Epithelial cell of prostate (primary cell): Measurements from ENCODE around the gene NOC4L.
"Not testable (repeated sequence)": the region's sequence is repeated elsewhere in the genome, so short reads cannot be mapped to it uniquely, and the experiment has no call there.

ENCODE experiments used
- DNase-seq: peaks from one replicate; pipeline ENCODE4 v3.0.0-alpha.2; 2011; ENCODE audit warnings: low read depth, low spot score
- H3K27ac ChIP-seq: fragments of 450-650 bp; 2 replicates; pipeline ENCODE4 v1.5.1; 2017; ENCODE audit warnings: mild to moderate bottlenecking

Gene NOC4L

DNA sequence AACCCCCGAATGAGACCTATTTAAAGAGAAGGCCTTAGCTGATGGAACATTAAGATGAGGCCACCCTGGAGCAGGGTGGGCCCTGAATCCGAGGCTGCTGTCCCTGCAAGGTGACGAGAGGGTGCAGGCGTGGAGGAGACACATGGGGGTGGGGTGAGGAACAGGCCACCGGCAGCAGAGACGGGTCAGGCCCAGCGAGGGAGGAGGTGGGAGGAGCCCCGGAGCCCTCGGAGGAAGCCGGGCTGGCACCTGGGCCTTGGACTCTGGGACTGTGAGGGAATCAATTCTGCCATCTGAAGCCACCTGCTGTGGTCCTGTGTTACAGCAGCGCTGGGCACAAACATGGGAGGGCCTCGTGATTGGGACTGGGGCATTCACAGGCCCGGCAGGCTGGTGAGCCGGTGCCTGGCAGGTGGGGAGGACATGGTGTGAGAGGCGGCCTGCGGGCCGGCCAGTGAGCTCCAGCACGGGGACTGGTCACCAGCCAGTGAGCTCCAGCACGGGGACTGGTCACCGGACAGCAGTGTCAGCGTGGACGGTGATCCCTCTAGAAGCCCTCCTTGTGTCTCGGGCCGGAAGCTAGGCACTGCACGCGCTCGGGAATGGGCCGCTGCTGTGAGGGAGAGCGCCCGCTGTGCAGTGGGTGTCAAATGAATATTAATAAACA lies 46.7 kb downstream of the NOC4L start:
- DNase-seq: no peak
- H3K27ac ChIP-seq: no peak overlapping the region

DNA sequence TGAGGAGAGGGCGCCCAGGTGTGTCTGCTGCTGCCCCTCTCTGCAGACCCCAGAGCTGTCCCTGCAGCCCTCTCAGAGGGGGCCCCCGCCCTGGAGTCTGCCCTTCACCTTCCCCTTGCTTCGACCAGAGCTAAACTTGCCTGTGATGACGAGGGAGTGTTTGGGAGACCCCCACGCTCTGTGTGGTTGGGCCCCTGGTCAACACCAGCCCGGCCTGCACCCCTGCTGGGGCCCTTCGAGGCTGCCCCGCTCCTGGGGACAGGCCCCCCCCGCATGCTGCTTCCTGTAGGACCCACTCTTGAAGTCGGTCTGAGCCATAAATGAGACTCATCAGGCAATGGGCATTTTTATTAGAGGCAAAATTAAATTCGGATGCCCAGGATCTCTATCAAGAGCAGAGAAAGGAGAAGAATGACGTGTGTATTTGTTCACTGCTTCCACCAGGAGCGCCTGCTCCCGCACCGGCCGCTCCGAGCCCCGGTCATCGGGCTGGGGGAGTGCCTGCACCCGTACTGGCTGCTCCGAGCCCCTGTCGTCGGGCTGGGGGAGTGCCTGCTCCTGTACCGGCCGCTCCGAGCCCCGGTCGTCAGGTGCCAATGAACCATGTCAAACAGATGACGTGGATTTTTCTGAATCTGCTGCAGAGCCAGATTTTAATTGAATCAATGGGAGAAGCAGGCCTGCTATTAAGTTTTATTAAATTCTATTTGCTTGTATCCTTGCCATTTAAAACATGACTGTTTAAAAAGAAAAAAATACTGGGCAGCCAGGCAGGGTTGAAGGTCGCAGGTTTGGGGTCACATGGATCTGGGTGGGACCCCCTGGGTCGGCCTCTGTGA lies 47.7 kb downstream of the NOC4L start:
- no peak overlapping the region for H3K27ac ChIP-seq
- no peak for DNase-seq

DNA sequence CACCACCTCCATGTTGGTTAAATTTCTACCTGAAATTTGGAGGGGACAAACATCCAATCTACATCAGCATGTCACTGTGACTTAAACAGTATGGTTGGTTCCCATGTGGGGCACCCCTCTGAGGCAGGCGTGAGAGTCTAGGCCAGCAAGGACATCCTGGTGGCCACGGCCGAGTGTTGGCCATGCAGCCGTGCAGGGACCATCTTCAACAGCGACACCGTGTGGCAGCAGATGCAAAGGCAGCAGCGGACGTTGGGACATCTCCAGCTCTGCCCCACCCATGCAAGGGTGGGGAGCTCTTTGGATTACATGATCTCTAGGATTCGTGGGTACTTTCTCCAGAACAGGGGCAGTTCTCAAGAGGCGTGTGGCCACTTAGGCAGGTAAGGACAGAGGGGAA lies 49.8 kb downstream of the NOC4L start:
- no peak for DNase-seq
- no peak overlapping the region for H3K27ac ChIP-seq

DNA sequence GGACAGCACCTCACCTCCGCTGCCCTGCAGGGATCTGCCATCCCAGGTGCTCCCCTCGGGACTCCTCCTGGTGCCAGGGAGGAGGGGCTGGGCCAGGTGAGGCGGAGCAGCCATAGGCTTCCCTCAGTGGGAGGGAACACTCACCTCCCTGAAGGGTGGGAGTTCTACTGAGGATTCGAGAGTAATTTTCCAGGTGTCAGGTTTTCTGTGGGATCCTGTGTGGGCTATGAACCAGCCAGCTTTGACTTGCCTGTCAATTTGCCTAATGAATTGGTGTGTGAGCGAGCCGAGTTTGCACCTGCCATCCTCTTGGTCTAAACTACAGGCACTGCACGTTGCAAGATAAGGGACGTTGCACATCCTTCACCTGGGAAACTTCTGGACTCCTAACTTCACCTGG lies 50.3 kb downstream of the NOC4L start:
- no peak overlapping the region for H3K27ac ChIP-seq
- DNase-seq: no peak

DNA sequence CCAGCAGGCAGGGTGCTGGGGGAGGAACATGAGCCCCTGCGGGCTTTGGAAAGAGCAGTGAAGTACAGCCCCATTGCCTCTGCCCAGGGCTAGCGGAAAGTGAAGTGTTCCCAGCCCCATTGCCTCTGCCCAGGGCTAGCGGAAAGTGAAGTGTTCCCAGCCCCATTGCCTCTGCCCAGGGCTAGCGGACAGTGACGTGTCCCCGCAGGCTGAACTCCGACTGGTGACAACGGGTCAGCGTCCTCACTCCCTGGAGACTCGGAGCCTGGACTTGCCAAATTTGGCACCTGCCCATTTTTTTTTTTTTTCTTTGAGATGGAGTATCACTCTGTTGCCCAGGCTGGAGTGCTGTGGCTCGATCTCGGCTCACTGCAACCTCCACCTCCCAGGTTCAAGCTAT lies 51.0 kb downstream of the NOC4L start:
- H3K27ac ChIP-seq, DNase-seq: not testable (repeated sequence)

DNA sequence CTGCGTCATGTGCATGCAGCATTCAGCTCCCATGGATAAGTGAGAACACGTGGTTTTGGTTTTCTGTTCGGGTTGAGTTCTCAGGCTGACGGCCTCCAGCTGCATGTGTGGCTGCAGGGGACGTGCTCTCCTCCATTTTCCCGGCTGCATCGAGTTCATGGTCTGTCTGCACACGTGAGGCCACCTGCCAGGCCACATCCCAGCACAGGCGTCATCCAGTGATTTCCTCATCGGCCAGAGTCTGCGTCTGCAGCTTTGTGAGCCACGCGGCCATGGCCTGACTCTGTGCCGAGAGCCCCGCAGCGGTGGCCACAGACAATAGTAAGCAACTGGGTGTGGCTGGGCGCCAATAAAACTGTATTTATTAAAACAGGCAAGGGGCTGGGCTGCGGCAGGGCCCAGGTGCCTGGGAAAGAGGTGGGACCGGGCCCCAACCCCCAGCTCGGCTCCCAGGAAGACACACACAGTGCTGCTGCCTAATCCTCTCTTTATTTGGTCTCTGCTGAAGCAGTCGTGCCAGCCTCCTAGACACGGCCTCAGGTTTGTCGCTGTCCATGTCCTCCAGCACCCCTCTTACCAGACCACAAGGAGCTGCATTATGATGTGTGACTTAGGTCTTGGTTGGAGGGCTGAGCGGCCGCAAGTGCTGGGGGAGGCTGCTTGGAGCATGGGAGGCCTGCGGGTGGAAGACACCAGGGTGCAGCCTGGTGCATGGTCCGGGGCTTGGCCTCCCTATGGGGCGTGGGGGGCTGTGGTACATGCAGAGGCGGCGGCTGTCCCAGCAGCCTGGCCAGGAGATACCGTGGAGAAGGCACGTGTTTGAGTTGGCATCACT lies 52.0 kb downstream of the NOC4L start:
- no peak for DNase-seq

DNA sequence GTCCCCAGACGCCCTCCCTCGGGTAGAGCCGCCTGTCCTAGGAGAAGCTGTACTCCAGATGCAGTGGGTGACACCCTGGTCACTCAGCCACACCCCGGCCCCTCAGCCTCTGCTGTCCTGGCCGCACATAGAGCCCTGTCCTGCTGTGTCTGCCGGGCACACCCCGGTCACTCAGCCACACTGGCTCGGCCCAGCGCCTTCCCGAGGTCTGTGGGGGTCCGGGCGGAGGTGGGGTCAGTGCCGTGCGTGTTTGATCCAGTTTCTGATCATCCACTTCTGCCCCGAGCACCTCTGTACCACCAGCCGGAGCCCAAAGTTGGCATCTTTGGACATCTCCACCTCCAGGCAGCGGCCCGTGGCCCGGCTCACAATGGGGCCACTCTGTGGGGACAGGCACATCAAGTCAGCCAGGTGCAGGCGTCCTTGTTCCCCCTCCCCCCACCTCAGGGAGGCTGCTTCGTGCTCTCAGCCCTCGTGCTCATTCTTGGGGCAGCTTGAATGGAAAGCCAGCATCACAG lies 52.7 kb downstream of the NOC4L start:
- DNase-seq: no peak
- no peak overlapping the region for H3K27ac ChIP-seq

More for the DNA sequence above, 52.0 kb downstream of the NOC4L start:
- no peak overlapping the region for H3K27ac ChIP-seq

DNA sequence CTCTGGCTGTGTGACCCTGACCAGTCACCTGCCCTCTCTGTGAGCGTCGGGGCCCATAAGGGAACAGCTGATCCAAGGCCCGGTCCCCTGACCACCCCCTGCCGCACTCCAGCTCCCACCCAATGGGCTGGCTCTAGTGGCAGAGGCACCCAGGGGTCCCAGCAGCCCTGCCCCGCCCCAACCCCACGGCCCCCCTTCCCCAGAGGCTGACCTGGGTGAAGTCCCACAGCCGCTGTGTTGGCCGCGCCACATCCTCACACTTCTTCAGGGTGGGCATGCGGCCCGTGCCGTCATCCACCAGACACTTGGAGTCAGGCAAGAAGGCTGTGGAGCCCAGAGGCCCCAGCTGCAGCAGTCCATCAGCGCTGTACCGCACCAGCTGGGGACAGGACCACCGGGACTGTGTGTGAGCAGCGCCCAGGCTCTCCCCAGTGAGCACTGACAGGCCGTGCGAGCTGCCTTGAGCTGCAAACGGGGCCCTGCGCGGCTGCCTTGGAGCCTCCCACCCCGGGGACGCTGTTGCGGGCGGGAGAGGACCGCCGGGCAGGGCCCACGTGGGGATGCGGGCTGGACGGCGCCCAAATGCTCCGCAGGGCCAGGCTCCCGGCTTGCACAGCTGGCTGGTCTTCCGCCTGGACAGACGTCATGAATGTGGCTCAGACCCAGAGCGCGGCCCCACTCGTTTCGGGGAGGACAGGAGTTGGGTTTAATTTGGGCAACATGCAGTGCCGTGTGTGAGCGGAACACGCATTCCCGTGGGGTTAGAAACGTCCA lies 53.5 kb downstream of the NOC4L start:
- H3K27ac ChIP-seq: no peak overlapping the region

DNA sequence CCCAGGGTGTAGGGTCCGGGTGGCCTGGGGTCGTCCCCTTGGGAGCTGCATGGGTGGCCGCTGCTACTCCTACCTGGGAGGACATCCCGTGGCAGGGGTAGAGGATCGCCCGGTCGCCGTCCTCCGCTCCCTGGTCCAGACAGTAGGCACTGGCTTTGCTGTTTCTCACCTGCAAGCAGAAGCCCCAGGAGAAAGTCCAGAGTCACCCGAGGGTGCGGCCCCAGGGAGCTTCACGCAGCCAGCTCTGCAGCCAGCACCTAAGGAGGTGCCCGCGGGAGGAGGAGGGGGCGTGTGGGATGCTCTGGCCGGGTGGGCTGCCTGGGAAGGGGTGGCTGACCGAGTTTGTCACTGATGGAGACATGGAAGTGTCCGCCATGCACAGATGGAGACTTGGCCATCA lies 54.8 kb downstream of the NOC4L start:
- no peak for DNase-seq
- no peak overlapping the region for H3K27ac ChIP-seq

More for the DNA sequence above, 53.5 kb downstream of the NOC4L start:
- no peak for DNase-seq

DNA sequence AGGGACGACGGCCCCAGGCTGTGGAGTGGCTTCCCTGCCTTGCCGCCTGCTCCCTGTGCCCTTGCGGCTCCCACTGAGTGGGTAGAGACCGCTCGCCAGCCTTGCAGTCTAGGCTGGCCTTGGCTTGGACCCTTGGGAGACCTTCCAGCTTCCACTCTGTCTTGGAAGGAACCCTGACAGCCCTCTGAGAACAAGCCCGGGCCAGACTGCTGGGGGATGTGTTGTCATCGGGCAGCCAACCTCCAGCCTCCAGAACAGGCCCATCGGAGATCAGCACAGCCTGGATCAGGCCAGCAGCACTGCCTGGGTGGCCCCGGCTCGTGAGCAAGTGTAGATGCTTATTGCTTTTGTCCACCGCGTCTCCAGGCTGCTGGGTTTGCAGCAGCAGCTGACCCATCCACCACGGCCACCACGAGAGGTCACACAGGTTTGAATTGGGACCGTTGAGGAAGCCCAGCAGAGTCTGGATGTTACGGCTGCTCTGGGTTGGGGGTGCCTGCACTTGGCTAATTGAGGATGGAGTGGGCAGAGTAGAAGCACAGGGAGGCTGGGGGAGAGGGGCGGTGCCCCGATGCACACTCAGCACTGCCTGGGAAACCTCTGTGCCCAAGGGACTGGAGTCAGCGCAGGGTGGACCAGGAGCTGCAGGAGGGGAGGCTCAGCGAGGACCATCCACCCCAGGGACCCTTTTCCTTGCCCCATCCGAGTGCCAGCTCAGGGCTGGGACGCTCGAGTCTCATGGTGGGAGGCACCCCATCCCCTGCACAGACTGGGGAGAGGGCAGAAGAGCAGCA lies 55.5 kb downstream of the NOC4L start:
- no peak for DNase-seq
- H3K27ac ChIP-seq: no peak overlapping the region

DNA sequence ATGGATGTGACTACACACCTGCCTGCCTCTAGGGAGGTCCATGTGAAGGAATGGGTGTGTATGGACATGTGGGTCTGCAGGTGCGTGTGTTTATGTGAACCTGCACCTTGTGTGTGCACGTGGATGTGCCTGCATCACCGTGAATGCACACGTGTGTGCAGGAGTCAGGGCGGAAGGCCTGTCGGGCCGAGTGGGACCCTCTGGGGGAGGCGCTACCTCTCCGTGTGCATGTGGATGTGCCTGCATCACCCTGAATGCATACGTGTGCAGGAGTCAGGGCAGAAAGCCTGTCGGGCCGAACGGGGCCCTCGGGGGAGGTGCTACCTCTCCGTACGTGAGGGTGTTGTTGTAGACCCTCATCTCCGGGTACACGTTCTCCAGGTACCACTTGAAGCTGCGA lies 56.5 kb downstream of the NOC4L start:
- no peak overlapping the region for H3K27ac ChIP-seq
- no peak for DNase-seq

DNA sequence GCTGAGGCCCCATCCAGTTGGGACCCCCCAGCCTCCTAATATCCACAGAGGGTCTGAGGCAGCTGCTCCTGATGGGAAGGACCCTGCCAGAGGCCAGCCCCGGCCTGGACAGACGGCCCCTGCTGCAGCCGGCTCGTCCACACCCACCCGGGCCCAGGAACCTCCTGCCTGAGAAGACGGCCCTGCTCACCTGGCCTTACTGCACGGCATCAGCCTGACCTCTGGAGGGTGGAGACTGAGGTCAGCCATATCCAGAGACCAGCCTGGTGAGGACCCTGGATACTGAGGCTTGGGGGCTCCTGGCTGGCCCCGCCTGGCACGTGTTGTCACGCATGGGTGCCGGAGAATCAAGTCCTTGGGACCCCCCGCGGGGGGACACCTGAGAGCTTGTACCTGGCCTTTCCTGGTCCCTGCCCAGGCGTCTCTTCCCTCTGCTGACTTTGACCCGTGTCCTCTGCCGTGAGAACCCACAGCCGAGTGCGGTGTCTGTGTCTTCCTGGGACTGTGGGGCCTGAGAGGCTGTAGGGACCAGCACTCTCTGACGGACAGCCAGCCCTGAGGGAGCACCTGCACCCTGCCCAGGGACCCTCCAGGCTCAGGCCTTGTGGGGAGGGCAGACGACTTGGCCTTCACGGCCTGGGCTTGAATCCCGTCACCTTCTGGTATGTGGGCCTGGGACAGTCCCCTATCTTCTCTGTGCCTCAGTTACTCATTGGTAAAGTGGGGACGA lies 57.3 kb downstream of the NOC4L start:
- DNase-seq: no peak
- H3K27ac ChIP-seq: no peak overlapping the region
